ENCODE results near the gene CHN2.
"Not testable (repeated sequence)": the region's sequence is repeated elsewhere in the genome, so short reads cannot be mapped to it uniquely, and the experiment has no call there.

CHN2 gene

DNA sequence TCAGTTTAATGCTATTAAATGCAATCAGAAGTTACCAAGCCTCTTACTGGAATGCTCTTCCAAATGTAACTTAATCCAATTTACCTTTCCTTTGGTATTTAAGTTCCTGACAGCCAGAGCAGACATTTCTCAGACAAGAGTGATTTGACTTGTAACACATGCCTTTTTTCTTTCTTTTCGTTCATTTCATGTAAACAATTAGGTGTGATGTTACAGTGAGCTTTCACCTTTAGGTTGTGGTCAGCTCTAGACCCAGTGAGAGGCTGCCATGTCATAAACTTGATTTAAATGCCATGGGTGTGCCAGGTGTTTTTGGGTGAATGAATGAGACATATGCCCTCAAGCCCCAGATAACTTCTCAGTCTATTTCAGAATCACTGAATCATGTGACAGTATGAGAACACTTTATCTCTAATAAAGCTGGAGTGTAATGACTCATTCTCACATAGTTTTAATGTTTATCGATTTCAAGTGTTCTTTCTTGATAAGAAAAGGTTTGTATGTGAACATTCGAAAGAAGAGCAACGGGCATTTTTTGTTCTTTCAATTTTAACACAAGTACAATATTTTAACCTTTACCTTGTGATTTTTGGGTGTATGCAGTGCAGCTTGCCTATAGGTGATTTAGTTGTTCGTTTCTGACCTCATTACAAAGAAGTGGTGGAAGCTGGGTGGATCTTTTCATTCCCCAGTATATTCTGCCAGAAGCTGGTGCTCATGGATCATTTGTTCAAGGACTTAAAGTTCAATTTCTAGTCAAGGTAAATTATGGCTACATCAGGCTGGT lies 61.5 kb downstream of the CHN2 start:
- DNase-seq (ENCODE audit: low read depth in 2 of 2) = no peak

GRCh38 chr7:29256693-29257002 lies 62.1 kb downstream of the CHN2 start:
- DNase-seq (ENCODE audit: low read depth in 2 of 2) = no peak

- no peak for DNase-seq (ENCODE audit: low read depth in 2 of 2)
These were observed 64.4 kb downstream of the CHN2 start for GRCh38 chr7:29258951-29259350.

GRCh38 chr7:29262191-29262917 lies 67.8 kb downstream of the CHN2 start:
- no peak for DNase-seq (ENCODE audit: low read depth in 2 of 2)

DNA sequence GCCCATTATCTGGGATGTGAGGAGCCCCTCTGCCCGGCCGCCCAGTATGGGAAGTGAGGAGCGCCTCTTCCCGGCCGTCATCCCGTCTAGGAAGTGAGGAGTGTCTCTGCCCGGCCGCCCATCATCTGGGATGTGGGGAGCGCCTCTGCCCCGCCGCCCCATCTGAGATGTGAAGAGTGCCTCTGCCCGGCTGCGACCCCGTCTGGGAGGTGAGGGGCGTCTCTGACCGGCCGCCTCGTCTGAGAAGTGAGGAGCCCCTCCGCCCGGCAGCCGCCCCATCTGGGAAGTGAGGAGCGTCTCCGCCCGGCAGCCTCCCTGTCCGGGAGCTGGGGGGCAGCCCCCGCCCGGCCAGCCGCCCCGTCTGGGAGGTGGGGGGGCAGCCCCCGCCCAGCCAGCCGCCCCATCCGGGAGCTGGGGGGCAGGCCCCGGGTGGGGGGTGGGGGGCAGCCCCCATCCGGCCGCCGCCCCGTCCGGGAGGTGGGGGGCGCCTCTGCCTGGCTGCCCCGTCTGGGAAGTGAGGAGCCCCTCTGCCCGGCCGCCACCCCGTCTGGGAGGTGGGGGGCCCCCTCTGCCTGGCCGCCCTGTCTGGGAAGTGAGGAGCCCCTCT lies 69.1 kb downstream of the CHN2 start:
- DNase-seq (ENCODE audit: low read depth in 2 of 2) = not testable (repeated sequence)

DNA sequence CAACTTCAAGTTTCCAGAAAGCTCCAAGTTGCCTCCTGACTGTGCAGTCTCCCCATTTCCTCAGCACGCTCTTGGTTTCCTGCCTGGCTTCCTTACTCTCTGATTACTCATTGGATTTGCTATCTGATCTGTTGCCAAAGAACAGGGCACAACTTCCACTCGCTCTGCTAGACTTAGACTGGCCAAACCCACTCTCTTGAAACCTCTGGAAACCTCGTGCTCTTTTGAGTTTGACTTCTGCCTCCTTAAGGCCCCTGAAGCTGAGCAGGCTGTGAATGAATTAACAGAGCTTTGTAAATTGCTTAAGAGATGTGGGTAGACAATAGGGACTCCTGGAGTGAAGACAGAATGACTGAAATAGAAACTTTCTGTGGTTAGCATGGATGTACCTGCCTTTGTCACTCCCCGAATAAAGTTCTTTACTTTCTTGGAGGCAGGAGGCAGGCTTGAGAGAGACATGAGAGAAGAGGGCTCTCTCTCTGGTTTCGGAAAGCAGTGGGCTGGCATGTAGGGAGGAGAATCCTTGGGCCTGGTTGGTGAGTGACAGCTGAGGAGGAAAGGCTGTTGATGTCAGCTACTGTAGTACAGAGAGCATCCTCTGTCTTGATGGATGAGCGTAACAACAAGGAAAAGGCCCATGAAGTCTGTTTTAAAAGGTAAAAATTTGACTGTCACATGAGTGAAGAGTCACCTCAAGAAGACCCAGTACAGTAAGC lies 70.8 kb downstream of the CHN2 start:
- DNase-seq (ENCODE audit: low read depth in 2 of 2) = no peak

- DNase-seq (ENCODE audit: low read depth in 2 of 2) = no peak
These were observed 75.4 kb downstream of the CHN2 start for GRCh38 chr7:29269935-29270334.

GRCh38 chr7:29270594-29271318 lies 76.2 kb downstream of the CHN2 start:
- DNase-seq (ENCODE audit: low read depth in 2 of 2) = no peak

GRCh38 chr7:29271319-29271658 lies 76.7 kb downstream of the CHN2 start:
- DNase-seq (ENCODE audit: low read depth in 2 of 2) = no peak

DNA sequence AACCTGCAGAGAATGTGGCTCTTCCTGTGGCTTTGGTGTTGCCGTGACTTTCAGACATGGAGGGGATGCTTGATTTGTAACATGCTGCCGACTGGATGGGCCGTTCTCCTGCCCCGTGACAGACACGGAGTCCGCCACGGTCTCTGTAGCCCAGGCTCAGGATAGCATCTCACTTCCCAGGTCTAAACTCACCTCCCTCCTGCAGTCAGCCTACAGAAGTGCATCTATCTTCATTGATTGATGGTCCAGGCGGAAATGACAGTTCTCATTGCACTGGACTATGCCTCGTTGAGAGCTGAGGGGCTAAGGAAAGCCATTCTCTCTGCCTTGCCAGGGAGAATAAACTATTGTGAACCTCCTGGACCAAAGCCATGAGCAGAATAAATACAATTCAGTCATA lies 77.5 kb downstream of the CHN2 start:
- DNase-seq (ENCODE audit: low read depth in 2 of 2) = no peak

DNA sequence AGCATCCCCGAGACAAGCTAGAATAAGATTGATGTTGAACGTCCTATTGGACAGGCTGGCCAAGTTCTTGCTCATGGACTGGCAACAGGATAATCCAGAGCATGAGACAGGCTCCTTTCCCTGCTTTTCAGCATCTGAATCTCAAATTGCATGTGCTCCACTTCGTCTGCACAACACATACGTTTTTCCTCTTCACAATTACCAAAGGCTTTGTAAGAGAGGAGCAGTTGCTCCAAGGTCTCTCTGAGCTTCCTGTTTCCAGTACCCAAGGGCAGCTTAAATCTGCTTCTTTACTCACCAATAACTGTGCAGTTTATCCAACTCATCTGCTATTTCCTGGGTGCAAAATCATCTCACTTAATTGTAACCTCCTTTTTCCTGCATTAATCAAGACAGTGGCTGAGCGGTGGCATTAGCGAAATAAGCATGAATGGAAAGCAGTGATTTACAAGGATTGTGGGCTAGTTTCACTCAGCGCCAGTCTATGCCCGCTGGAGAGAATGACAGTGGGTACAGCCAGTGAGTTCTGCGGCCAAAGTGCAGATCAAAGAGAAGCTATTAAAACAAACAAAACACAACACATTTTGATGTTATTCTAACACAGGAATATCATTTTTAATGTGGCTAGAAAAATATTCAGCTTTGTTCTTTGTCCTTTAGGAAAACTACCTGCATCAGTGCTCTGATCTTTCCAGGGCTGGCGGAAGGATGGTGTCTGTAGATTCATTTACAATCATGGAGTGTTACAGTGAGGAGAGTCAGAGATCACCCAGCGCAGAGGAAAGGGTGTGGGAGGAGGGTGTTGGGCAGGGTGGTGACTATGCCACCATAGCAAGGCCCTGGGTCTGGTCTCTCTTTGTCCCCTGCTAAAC lies 79.8 kb downstream of the CHN2 start:
- no peak for DNase-seq (ENCODE audit: low read depth in 2 of 2)

GRCh38 chr7:29275018-29275318 lies 80.4 kb downstream of the CHN2 start:
- no peak for DNase-seq (ENCODE audit: low read depth in 2 of 2)

- no peak for DNase-seq (ENCODE audit: low read depth in 2 of 2)
These were observed 80.9 kb downstream of the CHN2 start for GRCh38 chr7:29275493-29275892.

GRCh38 chr7:29276199-29276598 lies 81.6 kb downstream of the CHN2 start:
- no peak for DNase-seq (ENCODE audit: low read depth in 2 of 2)

GRCh38 chr7:29276806-29277205 lies 82.2 kb downstream of the CHN2 start:
- no peak for DNase-seq (ENCODE audit: low read depth in 2 of 2)

- DNase-seq (ENCODE audit: low read depth in 2 of 2) = no peak
These were observed 83.1 kb downstream of the CHN2 start for GRCh38 chr7:29277436-29278215.

GRCh38 chr7:29278337-29279069 lies 83.9 kb downstream of the CHN2 start:
- DNase-seq (ENCODE audit: low read depth in 2 of 2) = no peak

GRCh38 chr7:29281782-29282541 lies 87.4 kb downstream of the CHN2 start:
- DNase-seq (ENCODE audit: low read depth in 2 of 2) = no peak
